DOHH2 (cell line): ENCODE results near the gene TFF3.

Experiments used
- CTCF ChIP-seq: fragments of 200-600 bp; sonication (generic); IDR thresholded peaks from one replicate; pipeline ENCODE4 v1.5.1; 2014; ENCODE audit warnings: antibody characterized with exemption, mild to moderate bottlenecking, low read depth, low read length; ENCODE audit not compliant: poor library complexity, severe bottlenecking
- EZH2phosphoT487 ChIP-seq: fragments of 200-600 bp; sonication (generic); IDR thresholded peaks from 2 replicates; pipeline ENCODE4 v1.6.1; 2017; ENCODE audit warnings: borderline replicate concordance, mild to moderate bottlenecking, antibody characterized with exemption, low read length, moderate library complexity, mixed read lengths

DNA sequence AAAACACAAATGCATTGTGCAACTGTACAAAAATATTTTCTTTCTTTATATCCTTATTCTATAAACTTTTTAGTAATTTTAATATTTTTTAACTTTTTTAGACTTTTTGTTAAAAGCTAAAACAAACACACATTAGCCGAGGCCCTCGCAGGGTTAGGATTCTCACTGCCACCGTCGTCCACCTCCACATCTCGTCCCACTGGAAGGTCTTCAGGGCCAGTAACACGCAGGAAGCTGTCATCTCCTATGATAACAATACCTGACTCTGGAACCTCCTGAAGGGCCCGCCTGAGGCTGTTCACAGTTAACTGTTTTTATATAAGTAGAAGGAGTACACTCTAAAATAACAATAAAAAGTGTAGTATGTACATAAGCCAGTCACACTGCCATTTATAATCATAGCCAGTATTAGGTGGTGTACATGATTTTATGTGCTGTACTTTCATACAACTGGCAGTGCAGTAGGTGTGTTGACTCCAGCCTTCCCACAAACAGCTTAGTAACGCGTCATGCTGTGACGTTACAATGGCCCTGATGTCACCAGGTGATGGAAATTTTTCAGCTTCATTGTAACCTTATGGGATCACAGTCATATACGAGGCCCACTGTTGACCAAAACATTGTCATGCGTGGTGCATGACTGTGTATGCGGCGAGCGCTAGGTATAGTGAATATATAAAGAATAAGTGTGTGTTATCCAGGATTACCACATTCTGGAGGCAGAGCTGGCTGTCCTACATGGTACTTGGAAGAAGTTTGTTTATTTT is 26.8 kb upstream of the TFF3 start:
- TF ChIP-seq CTCF: no peak
- no peak for TF ChIP-seq EZH2phosphoT487
